ENCODE data around the gene MTFR1L. TPM values are rescaled to one million over a fixed set of nuclear protein-coding genes. Genes with fewer than 3 reads are reported as not detected.

The MTFR1L gene
- 206 TPM for total RNA-seq
- long read RNA-seq, transcript MTFR1L-204 (7 exons, 1,868 nt) = minor isoform, 6 of 176 reads
- long read RNA-seq, transcript MTFR1L-203 (7 exons, 2,004 nt) = major isoform, 82 of 176 reads
- long read RNA-seq, transcript MTFR1L-210 (7 exons, 1,873 nt) = minor isoform, 5 of 176 reads
- long read RNA-seq, partial matches to known transcripts = 54 of 176 reads
- long read RNA-seq, other reads (novel, unspliced or antisense) = 20 of 176 reads

DNA sequence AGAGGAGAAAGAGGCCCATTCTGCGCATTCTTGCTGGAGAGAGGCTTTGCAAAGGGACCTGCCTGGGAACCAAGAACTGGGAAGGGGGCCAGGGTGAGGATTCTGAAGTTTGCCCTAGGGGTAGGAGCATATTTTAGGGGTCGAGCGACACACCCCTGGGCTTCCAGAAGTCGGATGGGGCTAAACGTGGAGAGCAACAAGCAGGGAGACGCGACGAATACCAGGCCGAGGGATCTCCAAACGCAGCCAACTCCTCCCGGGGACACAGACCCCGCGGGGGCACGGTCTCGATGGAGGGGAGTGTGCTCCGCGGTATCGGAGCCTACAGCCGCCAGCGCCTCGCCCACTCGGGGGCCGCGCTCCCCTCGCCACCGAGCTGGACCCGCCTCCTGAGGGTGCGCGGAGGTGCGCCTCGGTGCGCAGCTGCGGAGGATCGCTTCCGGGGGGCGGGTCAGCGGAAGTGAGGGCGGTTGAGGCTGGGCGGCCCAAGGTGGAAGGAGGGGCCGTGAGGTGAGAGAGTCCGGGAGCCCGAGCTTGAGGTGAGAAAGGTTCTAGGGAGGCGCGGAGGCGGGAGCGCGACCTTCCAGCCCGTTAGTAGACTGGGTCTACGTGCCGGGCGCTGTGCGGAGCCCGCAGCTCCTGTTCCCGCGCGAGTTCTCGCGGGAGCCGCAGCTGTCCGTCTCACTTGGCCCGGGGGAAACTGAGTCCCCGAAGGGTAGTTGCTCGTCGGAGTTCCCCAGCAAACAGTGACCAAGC is at the start of gene MTFR1L:
TSS of gene MTFR1L (plus strand) at position 464 of the 756 bp plus-strand sequence. CDS start 3,151 bp downstream, outside the sequence.
- ATAC-seq (peak; percentile 92), DNase-seq (ENCODE audit: missing footprints) (peak; percentile 95)
- intact Hi-C loops (cut with DNase I) = loop anchor here (5.0 to 10.0 kb wide), 2 partner anchors 178 to 575 kb away; partner anchors contain the start of genes PAFAH2 and RSRP1

DNA sequence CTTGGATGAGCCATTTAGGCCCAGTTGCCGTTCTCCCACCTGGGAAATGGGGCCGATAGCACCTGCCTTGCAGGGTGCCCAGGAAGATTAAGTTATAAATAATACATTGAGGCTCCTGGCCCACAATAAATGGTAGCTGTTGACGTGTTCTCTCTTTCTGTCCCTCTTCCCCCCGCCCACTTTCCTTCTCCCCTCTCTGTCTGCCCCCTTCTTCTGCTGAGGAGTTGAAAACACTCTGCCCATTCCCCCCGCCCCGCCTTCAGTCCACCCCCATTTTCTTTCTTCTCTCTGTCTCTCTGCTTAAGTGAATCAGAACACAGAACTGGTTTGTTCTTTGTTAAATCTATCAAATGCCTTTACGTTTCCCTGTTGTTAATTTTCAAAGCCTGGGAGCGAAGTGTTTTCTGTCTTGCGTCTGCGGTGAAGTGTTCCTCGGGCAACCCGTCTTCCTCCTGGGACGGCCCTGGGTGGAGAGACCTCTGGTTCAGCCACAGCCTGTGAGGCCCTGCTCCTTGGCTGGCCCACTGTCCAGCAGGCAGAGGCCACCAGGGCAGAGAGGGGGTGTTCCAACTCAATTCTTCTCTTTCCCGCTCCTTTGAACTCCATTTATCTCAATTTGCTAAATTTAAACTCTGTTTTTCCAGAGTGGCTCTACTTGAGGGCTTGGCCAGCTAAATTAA is 49.1 kb upstream of the MTFR1L start:
- ATAC-seq (no peak), DNase-seq (ENCODE audit: missing footprints) (no peak)
- intact Hi-C loops (cut with DNase I) = no loop called here

DNA sequence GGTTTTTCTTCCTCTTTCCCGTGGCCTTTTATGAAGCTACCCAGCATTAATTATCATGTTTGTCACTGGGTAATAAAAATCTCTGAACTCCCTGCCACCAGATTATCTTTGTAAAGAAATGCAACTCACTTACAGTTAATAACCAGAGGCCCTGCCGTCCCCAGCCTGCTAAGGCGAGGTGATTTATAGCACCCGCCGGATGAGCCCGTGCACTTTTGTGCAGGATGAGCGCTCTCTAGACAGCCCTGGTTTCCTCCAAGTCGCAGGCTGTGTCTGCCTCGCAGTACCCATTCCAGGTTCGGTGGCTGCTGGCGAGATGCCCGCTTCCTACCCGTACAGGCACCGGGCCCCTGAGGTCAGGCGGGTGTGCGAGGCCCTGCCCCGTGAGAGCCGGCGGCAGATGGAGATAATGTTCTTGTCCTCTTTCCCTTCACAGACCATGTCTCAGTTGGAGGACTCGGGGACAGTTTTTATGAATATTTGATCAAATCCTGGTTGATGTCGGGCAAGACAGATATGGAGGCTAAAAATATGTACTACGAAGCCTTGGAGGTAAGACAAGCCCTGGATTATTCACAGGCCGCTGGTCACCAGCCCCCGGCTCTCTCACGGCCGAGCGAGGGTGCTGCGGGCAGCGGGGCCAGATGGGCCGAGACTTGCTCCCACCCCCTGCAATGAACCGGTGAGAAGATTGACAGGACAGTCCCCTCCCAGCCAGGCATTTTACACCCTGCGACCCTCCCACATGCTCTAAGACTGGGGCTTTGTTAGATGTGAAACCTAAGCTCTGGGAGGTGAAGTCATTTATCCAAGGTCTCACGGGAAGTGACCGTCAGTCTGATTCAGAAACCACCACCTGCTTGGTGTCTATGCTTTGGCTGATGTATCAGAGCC is 48.3 kb upstream of the MTFR1L start:
- intact Hi-C loops (cut with DNase I) = no loop called here
- DNase-seq (ENCODE audit: missing footprints) = peak; percentile 85
- peak; percentile 58 for ATAC-seq

DNA sequence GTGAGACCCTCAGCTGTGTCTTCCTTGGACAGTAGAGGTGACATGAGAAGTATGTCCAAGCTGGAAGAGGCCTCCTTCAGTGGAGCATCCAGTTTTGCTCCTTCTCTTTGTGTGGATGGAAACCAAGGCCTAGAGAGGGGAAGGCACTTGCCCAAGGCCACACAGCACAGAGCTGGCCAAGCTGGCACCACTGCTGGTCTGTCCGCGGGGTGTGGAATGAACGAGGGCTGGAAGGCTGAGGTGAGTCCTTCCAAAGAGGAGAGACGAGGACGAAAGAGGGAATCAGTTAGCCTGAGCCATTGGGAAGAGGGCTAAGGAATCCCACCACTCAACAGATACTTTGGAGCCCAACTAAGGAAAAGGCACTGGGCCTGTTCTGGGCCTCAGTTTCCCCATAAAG is 47.6 kb upstream of the MTFR1L start:
- intact Hi-C loops (cut with DNase I) = no loop called here
- DNase-seq (ENCODE audit: missing footprints) = no peak
- no peak for ATAC-seq

DNA sequence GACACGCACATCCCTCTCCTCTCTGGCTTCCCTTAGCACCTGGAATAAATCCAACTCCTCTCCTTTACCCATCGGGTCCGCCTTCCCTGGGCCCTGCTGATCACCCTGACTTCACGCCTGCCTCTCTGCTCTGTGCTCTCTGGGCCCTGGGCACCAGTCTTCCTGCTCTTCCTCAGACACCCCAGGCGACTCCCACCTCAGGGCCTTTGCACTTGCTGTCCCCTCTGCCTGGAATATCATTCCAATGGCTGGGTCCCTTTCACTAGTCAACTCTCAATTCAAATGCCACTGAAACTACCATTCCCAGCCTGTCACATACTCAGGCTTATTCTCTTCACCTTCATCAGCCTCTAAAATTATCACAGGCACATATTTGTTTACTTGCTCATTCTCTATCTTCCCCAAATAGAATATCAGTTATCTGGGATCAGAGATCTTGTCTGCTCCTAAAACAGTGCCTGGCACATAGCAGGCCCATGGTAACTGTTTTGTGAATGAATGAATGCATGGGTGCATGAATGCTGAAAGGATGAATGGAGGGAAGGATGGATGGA is 47.0 kb upstream of the MTFR1L start:
- ATAC-seq (no peak), DNase-seq (ENCODE audit: missing footprints) (no peak)
- intact Hi-C loops (cut with DNase I) = no loop called here

DNA sequence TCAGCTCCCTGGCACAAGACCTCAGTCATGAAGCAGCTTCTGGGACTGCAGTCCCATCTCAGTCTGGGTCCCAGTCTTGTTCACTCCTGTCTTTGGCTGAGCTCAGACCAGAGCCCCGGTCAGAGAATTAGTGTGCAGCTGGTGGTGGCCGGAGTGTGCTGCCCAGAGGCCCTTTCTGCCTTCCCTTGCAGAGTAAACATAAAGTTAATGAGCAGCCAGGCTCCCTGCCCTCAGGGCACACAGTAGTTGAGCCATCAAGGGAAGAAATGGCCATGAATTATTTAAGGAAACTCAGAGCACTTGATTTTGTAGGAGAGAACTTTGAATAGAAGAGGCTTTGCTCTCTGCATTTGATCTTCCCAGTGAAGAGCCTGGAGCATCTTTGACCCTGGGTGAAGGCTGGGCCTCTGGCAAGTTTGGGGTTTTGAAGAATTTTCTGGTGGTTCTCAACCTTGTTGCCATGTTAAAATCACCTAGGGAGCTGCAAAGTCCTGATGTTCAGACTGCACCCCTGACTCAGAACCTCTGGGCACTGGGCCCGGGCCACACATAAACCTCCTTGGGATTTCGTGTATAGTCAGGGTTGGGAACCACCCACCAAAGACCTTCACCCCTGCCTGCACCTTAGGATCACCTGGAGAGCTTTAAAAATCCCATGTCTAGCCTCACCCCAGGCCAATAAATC is 46.2 kb upstream of the MTFR1L start:
- DNase-seq (ENCODE audit: missing footprints) = no peak
- intact Hi-C loops (cut with DNase I) = no loop called here
- no peak for ATAC-seq

DNA sequence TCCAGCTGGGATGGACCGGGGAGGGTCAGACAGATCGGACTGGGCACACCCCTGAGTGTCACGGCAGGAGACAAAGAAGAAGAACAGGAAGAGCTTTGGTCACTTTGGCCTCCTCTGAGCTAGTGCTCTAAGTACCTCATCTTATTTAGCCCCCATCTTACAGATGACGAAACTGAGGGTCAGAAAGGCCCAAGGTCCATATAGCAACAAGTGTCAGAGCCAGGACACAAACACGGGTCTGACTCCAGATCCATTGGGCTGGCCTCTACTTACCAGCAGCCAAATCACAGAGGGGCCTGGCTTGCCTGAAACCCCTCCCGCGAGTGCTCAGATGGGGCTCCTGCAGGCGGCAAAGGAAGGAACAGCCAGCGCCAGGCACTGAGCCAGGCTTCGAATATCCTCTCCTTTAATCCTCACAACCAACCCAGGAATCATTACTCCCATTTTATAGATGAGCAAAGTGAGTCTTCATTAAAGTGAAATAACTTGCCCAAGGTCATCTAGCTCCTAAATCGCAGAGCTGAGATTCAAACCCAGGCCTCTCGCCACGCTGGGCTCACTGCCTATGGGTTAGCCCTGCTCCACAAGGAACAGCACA is 45.4 kb upstream of the MTFR1L start:
- intact Hi-C loops (cut with DNase I) = no loop called here
- DNase-seq (ENCODE audit: missing footprints) = no peak
- ATAC-seq = no peak

DNA sequence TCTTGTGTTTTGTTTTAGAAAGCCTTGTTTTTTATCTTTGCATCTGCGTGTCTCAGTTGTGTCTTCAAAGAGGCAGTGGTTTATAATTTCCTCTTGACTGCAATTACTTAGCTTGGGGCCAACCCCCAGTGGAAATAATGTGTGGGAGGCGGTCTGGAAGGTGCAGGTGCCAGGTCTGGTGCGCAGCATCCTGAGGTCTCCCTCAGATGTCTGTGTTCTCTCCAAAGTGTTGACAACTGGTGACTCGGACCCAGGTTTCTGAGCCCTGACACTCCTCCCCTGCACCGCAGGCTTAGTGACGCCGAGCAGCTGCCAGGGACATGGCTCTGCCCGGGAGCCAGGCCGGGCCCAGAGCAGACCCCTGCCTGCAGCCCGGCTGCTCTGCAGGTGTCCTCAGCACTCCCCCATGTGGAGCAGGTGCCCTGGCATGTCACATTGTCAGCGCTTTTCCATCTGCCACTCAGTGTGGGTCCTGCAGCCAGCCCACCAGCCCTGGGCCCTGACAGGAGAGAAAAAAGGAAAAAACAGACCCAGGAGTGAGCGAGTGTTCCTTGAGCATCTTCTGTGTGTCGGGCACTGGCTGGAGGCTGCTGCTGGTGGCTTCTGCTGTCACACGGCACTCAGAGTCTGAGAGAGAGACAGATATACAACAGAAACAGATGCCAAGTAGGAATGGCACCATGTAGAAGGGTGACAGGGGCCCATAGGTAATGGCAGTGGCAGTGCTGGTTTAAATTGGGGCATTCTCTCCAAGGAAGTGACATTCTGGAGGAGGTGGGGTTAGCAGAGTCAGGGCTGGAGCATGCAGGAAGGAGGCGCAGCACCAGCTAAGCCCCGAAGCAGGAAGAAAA is 44.6 kb upstream of the MTFR1L start:
- intact Hi-C loops (cut with DNase I) = no loop called here
- no peak for ATAC-seq
- no peak for DNase-seq (ENCODE audit: missing footprints)

DNA sequence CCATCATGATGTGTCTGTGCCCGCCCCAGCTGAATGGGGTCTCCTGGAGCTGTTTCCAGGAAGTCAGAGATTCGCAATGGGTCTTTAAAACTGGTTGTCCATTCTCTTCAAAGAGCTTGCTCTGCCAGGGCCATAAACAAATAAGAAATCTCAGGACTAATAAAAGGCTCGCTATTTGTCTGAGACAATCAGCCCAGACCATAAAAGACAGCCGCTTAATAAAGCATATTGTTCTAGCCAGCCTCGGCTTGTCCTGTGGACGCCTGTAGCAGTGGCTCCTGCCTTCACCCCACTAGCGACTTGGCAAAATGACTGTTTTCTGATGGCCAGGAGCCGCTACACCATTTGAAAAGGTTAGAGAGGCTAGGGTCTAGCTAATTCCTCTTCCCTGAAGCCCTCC is 40.4 kb upstream of the MTFR1L start:
- intact Hi-C loops (cut with DNase I) = no loop called here
- no peak for DNase-seq (ENCODE audit: missing footprints)
- no peak for ATAC-seq

DNA sequence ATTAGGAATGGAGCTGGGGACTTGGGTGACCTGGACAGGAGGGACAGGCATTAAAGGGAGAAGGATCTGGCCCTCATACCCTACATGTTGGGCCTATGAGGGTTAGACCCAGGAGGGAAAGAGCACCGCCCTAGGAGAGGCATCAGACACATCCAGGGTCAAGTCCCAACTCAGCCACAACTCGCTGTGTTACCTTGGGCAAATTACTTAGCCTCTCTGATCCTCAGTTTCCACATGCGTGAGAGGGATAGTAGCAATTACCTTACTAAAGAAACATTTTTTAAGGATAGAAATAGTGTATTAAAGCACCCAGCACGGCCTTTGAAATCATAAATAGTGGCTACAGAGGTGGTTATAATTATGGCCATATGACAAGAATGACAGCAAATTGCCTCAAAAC is 39.9 kb upstream of the MTFR1L start:
- DNase-seq (ENCODE audit: missing footprints) (no peak), ATAC-seq (no peak)
- intact Hi-C loops (cut with DNase I) = no loop called here

DNA sequence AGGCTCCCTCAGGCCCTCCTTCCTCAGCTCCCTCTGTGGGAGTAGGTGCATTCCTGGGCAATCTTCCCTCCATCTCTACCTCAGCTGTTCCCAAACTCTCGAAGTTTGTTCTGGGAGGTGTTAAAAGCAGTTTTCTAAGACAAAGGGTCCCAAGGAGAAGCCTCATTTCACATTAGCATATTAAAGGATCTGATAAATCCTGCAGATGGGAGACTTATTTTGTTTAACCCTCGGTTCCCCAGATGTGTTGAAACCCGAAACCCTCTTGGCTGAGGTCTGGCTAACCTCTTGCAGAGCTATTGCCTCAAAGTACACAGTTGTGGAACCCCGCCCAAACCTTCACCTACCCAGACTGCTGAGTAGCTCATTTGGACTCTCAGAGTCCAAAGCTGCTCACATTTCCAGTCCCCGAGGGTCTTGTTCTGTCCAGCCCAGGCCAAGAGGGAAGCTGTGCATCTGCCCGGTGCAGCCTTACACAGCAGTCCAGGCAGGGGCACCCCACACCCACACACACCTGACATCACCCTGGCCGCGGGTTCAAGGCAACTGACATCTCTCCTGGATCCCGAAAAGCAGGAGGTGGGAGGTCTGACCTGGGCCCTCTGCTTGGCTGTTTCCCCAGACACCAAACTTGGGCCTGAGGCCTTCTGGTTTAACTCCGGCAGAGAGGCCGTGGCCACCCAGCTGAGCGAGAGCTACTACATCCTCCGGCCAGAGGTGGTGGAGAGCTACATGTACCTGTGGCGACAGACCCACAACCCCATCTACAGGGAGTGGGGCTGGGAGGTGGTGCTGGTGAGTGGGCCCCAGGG is 39.2 kb upstream of the MTFR1L start:
- ATAC-seq = no peak
- DNase-seq (ENCODE audit: missing footprints) = no peak
- intact Hi-C loops (cut with DNase I) = no loop called here

DNA sequence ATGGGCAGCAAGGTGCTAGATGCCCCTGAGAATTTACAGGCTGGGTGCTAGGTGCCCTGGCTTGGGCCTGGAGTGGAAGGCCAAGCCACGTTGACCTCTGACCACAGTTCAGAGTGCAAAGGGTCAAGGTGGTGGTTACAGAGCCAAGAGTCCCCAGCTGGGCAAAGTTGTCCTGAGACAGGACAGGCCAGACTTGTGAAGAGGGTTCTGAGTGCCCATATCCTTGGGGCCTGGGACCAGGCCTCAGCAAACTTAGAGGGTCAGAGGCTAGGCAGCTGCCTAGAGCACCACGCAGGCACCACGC is 38.7 kb upstream of the MTFR1L start:
- intact Hi-C loops (cut with DNase I) = no loop called here
- ATAC-seq = no peak
- DNase-seq (ENCODE audit: missing footprints) = no peak

DNA sequence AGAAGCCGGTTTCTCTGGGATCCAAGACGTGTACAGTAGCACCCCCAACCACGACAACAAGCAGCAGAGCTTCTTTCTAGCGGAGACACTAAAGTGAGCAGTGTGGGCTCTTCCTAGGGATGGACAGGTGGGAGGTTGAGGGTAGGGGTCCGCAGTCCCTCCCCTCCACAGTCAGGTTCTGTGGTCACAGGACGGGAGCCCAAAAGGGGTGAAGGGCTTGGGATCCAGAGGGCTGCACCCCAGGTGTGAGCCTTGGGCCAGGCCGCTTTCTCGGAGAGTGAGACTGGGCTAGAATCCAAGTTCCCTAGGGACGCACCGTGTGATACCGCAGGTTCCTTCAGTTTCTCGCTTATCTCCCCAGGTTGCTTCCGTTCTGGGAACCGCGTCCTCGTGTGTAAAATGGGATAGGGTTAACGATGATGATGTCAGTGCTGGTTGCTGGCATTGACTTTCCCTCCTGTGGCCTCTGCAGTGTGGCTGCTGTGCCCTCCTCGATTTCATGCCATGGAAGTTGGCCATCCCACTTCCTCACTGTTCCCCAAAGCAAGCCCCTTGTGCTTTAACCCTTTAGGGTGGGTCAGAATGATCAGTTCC is 37.0 kb upstream of the MTFR1L start:
- intact Hi-C loops (cut with DNase I) = no loop called here
- DNase-seq (ENCODE audit: missing footprints) (no peak), ATAC-seq (no peak)

DNA sequence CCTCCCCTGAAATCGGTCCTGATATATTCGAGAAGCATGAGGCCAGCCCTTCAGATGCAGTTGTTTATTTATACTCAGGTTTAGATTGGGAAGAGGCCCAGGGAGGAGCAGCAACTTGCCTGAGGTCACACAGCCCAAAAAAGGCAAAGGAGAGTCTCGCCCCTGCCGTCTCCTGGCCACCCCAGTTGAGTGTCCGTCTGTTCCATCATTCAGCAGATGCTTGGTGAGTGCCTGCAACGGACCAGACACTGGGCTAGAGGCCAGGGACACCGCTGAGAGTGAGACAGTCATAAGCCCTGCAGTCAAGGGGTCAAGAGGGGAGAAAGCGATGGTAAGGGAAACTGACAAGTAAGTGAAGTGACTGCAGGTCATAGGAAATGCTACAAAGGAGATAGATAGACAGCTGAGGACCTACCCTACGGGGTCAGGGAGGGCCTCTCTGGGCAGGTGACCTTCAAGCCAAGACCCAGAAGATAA is 35.1 kb upstream of the MTFR1L start:
- ATAC-seq (peak; percentile 81), DNase-seq (ENCODE audit: missing footprints) (no peak)
- intact Hi-C loops (cut with DNase I) = no loop called here

DNA sequence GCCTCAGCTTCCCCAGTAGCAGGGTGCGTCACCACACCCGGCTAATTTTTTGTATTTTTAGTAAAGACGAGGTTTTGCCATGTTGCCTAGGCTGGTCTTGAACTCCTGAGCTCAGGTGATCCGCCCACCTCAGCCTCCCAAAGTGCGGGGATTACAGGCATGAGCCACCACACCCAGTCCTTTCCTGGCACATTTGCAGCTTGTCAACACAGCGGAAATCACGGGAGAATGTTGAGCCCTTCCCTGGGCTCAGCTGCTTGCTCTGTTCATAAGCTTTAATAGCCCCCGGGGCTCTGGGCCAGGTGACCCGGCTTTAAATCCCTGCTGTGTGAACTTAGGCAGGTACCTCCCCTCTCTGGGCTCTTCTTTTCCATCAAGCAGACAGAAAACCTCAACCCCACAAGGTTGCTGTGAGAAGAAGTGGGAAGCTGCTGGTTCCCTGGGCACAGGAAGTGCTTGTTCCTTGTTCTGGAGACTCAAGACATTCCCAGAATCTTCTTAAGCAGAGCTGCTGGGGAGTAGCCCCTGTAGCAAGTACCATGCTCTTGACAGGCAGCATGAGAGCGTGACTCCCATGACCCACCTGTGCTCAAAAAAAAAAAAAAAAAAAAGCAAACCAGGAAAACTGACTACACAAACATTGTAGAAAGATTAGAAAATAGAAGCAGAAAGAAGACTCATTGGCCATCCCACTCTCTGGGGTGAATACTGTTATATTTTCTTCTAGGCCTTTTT is 34.3 kb upstream of the MTFR1L start:
- intact Hi-C loops (cut with DNase I) = no loop called here
- DNase-seq (ENCODE audit: missing footprints) (no peak), ATAC-seq (no peak)

Measured in Right ventricle myocardium inferior (tissue), 1 donor.